ENCODE results near the gene SPDEF.

GRCh38 chr6:34578445-34579262 lies 22.5 kb upstream of the SPDEF start:
- TF ChIP-seq CTCF (conservative IDR thresholded peaks at IDR 0.05 in 1 of 2, IDR thresholded peaks at IDR 0.05 in 1 of 2; ENCODE audit: low read depth in 1 of 2, low read length in 2 of 2) (no peak), EZH2 (IDR thresholded peaks at IDR 0.05; ENCODE audit: low read length, missing control alignments) (no peak)

Data from fibroblast of lung (primary cell).